GM18508 (cell line): ENCODE results near the gene MMP8.
"Not testable (repeated sequence)": the region's sequence is repeated elsewhere in the genome, so short reads cannot be mapped to it uniquely, and the experiment has no call there.

Experiments used
- ATAC-seq: cut with Tn5 transposase; IDR thresholded peaks from one replicate; pipeline ENCODE4 v1.9.1; 2021; ENCODE audit warnings: moderate number of reproducible peaks; ENCODE audit not compliant: insufficient read depth, unreplicated experiment

The MMP8 gene

GRCh38 chr11:102724904-102725500 is at the start of gene MMP8:
TSS of gene MMP8 (minus strand) at chr11:102724954. CDS start at chr11:102724855, 99 bp downstream.
- no peak for ATAC-seq

- no peak for ATAC-seq
Measured at GRCh38 chr11:102773386-102773785, 48.6 kb upstream of the MMP8 start.

- no peak for ATAC-seq
Measured at GRCh38 chr11:102771351-102771750, 46.6 kb upstream of the MMP8 start.

- ATAC-seq: no peak
Measured at GRCh38 chr11:102770191-102770590, 45.4 kb upstream of the MMP8 start.

- ATAC-seq: no peak
Measured at GRCh38 chr11:102767800-102768199, 43.0 kb upstream of the MMP8 start.

GRCh38 chr11:102763440-102763839 is 38.7 kb upstream of the MMP8 start:
- ATAC-seq: no peak

GRCh38 chr11:102762361-102762767 is 37.6 kb upstream of the MMP8 start:
- no peak for ATAC-seq

GRCh38 chr11:102761646-102762238 is 37.0 kb upstream of the MMP8 start:
- ATAC-seq: no peak

DNA sequence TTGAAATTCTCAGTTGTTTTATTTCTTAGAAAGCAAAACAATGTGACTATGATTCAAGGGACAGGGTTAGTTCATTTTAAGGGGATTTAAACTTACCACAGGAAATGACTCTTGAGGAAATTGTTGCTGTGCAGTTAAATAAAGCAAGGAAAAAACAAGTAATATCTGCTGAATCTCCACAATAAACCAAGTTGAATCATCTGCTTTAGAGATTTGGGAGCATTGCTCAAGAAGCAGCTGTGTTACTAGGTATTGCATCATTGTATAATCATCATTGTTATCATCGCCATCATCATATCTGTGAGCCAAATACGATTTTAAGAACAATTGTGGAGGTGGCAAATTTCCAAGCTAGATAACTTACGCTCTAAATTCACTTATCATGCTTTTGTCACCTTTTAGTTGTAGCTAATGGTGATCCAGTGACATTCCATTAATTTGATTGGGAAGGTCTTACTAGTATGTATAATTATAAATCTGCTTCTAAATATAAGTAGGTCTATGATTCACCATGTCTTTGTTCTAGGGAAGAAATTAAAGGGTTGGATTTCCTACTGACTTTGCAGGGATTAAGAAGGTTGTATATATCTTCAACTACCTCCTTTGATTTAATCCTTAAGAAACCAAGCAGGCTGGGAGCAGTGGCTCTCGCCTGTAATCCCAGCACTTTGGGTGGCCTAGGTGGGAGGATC is 35.7 kb upstream of the MMP8 start:
- ATAC-seq: no peak

DNA sequence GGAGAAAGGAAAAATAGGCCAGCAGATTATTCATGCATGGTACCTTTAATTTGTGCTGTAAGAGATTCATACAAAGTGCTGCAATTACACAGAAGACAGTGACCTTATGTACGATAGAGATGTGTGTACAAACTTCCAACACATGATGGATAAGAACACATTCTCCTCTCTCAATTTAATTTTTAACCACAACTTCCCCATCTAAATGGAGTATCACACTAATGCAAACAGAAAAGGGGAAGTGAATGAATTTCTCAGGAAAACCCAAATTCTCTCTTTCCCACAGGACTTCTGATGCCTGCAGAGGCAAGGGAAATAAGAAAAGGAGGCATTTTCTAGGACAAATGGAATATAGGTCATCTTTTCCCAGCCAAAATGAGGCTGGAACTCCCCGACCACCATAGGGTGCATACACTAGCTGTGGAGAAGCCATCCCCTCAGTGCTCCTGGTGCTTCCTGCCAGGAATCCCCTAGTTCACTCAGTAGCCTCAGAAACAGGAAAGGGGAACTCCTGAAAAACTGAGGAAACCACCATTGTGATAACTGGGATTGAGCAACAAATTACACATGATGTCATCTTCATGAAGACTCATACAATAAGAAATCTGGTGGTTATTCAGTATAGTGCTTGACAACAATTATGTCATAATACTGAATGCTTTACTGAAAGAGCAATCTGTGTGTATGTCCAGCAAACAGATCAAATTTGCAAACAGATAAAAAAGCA is 33.2 kb upstream of the MMP8 start:
- no peak for ATAC-seq

GRCh38 chr11:102753267-102753666 is 28.5 kb upstream of the MMP8 start:
- ATAC-seq: no peak

GRCh38 chr11:102751673-102752072 is 26.9 kb upstream of the MMP8 start:
- no peak for ATAC-seq

DNA sequence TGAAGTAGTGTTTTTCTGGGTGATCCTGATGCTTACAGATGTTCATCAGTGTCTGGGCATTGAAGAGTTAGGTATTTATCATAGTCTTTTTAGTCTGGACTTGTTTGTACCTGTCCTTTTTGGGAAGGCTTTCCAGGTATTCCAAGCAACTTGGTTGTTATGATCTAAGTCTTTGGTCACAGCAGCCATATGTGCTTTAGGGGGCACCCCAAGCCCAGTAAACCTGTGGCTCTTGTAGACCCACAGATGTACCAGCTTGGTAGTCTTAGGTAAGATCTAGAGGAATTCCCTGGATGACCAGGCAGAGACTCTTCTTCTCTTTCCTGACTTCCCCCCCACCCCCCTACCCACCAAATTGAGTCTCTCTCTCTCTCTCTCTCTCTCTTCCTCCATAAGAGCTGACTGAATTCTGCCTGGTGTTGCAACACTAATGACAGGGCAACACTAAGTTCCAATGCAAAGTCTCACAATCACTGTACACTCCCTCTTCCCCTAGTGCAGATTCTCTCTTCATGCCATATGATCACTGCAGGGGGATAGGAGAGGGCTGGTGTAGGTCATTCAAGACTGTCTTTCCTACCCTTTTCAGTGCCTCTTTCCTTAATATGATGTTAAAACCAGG is 24.5 kb upstream of the MMP8 start:
- no peak for ATAC-seq

- not testable (repeated sequence) for ATAC-seq
Measured at GRCh38 chr11:102746746-102747578, 22.2 kb upstream of the MMP8 start.

DNA sequence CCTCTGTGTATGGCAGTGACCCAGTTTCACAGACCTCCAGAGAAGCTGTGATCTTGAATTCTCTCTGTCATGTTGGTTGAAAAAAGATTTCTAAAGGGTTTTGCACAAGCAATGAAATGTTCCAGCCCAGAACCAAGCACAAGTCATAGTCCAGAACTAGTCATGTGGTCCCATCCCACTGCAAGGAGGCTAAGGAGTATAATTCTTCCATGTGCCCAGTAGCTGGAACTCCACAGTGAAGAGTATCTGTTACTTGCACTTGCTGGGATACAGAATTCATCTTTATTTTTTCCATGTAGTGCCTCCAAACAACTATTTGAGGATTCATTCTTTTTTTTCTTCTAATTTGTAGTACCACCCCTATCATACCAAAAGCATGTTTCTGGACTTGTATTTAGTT is 9.9 kb upstream of the MMP8 start:
- ATAC-seq: no peak

GRCh38 chr11:102733232-102733875 is 8.6 kb upstream of the MMP8 start:
- ATAC-seq: no peak

GRCh38 chr11:102730944-102731343 is 6.2 kb upstream of the MMP8 start:
- not testable (repeated sequence) for ATAC-seq

- no peak for ATAC-seq
Measured at GRCh38 chr11:102729849-102730815, 5.4 kb upstream of the MMP8 start.
